AG04449 (cell line): ENCODE results near the gene PIK3IP1.
A peak's percentile ranks its signal among the peaks of the same experiment; 100 is the strongest.
"Not testable (repeated sequence)": the region's sequence is repeated elsewhere in the genome, so short reads cannot be mapped to it uniquely, and the experiment has no call there.

Experiments
- CTCF ChIA-PET: fragments of 350-600 bp; formaldehyde crosslinking; extraction: SDS; loops from one replicate; lab custom pipeline; 2021; ENCODE audit warnings: antibody characterized with exemption; lab: Yijun Ruan, JAX
- POLR2A ChIA-PET: fragments of 400-600, 350-600 bp; formaldehyde crosslinking; extraction: SDS; loops from one replicate; lab custom pipeline; 2020; ENCODE audit warnings: antibody characterized with exemption, inconsistent platforms; lab: Yijun Ruan, JAX
- DNase-seq: peaks from one replicate; pipeline ENCODE4 v3.0.0-alpha.2; 2010; ENCODE audit warnings: low read depth, low spot score
- H3K4me3 ChIP-seq: 2 replicates; pipeline ENCODE4 v1.5.1; 2011; ENCODE audit warnings: low read depth, mild to moderate bottlenecking, control low read depth, low read length
- CTCF ChIP-seq: IDR thresholded peaks from one replicate; pipeline ENCODE4 v1.5.1; 2011; ENCODE audit warnings: mild to moderate bottlenecking, moderate library complexity, low read length, control low read depth, inconsistent platforms; ENCODE audit not compliant: insufficient read depth; ENCODE audit errors: missing control alignments

Gene PIK3IP1

GRCh38 chr22:31241936-31242335 lies 50.4 kb downstream of the PIK3IP1 start:
- H3K4me3 ChIP-seq: no peak overlapping the region
- ChIA-PET CTCF (interaction anchor here (0.9 to 10.4 kb wide), 8 partner anchors 10 to 157 kb away, joined by 3 to 91 read pairs (median 6); partner anchors contain the start of genes LIMK2 and SELENOM), POLR2A (interaction anchor here (0.6 to 0.9 kb wide), 4 partner anchors 9 to 694 kb away, joined by 3 to 6 read pairs (median 3); no protein-coding TSS in a partner anchor)
- peak; percentile 31 for TF ChIP-seq CTCF
- peak; percentile 37 for DNase-seq

- POLR2A ChIA-PET: interaction anchor here (0.6 to 0.9 kb wide), 2 partner anchors 9 to 157 kb away, joined by 3 read pairs; no protein-coding TSS in a partner anchor
- DNase-seq: no peak
Measured at GRCh38 chr22:31241200-31241599, 51.1 kb downstream of the PIK3IP1 start.

GRCh38 chr22:31239771-31240370 lies 52.4 kb downstream of the PIK3IP1 start:
- TF ChIP-seq CTCF: no peak
- POLR2A ChIA-PET: no interaction called here
- CTCF ChIA-PET: interaction anchor here (1.0 to 10.4 kb wide), 7 partner anchors 8 to 132 kb away, joined by 3 to 91 read pairs (median 11); partner anchors contain the start of genes LIMK2 and SELENOM
- peak; percentile 23 for DNase-seq
- no peak overlapping the region for H3K4me3 ChIP-seq

More at GRCh38 chr22:31241200-31241599, 51.1 kb downstream of the PIK3IP1 start:
- H3K4me3 ChIP-seq: no peak overlapping the region
- no peak for TF ChIP-seq CTCF
- CTCF ChIA-PET: interaction anchor here (0.7 to 10.4 kb wide), 9 partner anchors 10 to 156 kb away, joined by 3 to 91 read pairs (median 5); partner anchors contain the start of genes LIMK2 and SELENOM

- DNase-seq: no peak
- CTCF ChIA-PET: interaction anchor here (3.0 to 10.4 kb wide), 2 partner anchors 28 to 130 kb away, joined by 11 to 91 read pairs; partner anchors contain the start of genes LIMK2 and SELENOM
- POLR2A ChIA-PET: no interaction called here
Measured at GRCh38 chr22:31238057-31238456, 54.2 kb downstream of the PIK3IP1 start.

GRCh38 chr22:31236044-31236443 lies 56.2 kb downstream of the PIK3IP1 start:
- CTCF ChIA-PET: interaction anchor here (1.3 to 10.4 kb wide), 3 partner anchors 8 to 26 kb away, joined by 4 to 91 read pairs (median 5); partner anchors contain the start of gene LIMK2
- H3K4me3 ChIP-seq, DNase-seq, POLR2A ChIA-PET: not testable (repeated sequence)

More at GRCh38 chr22:31238057-31238456, 54.2 kb downstream of the PIK3IP1 start:
- TF ChIP-seq CTCF: no peak
- H3K4me3 ChIP-seq: no peak overlapping the region

GRCh38 chr22:31235081-31235480 lies 57.2 kb downstream of the PIK3IP1 start:
- no peak for DNase-seq
- no peak overlapping the region for H3K4me3 ChIP-seq
- ChIA-PET CTCF (interaction anchor here (0.7 to 10.4 kb wide), 5 partner anchors 9 to 37 kb away, joined by 3 to 91 read pairs (median 4); partner anchors contain the start of gene LIMK2), POLR2A (no interaction called here)
- no peak for TF ChIP-seq CTCF
